GM12865 (cell line): ENCODE data around the gene SREBF1.

Experiments used
- DNase-seq: peaks from one replicate; pipeline ENCODE4 v3.0.0; 2010; ENCODE audit warnings: low read depth
- H3K4me3 ChIP-seq: 2 replicates; pipeline ENCODE4 v1.5.1; 2011; ENCODE audit warnings: mild to moderate bottlenecking, low read depth, low read length, control low read depth
- TF ChIP-seq, protein P1 (sequence below): IDR thresholded peaks from 2 replicates; pipeline ENCODE4 v1.5.1; 2011; ENCODE audit warnings: low read length, control low read depth, low read depth, inconsistent platforms; ENCODE audit not compliant: insufficient read depth; ENCODE audit errors: missing control alignments

The SREBF1 gene

DNA sequence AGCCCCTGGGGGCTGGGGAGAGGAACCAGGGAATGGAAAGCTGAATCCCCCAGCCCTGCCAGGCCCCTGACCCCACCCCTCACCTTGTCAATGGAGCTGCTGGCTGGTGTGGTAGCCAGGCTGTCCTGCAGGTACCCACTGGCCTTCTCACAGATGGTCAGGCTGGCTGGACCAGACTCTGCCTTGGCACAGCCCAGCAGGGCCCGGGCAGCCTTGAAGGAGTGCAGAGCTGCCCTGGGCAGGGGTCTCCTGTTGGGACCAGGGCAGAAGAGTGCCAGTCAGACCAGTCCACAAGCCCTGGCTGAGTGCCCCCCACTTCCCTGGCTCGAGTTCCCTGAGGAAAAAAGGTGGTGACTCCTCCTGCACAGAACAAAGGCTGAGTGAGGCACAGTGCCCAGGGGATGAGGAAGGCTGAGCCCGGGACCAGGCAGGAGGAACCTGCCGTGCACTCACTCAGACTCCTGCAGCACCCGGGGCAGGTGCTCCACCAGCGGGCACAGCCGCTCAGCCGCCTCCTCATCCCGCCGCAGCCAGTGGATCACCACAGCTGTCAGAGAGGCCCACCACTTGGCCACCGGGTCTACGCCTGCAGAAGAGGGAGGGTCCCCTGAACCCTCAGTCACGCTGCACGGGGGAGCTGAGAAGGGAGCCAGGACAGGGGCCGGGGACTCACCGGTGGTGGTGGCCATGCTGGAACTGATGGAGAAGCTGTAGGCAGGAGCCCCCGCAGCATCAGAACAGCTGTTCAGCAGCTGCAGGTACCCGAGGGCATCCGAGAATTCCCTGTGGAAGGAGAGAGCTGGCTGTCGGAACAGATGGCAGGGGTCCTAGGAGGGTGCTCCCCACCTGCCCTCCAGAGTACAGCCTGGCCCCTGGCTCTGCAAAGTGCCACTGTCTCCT, 22.4 kb downstream of the SREBF1 start:
- TF ChIP-seq, protein P1, sequence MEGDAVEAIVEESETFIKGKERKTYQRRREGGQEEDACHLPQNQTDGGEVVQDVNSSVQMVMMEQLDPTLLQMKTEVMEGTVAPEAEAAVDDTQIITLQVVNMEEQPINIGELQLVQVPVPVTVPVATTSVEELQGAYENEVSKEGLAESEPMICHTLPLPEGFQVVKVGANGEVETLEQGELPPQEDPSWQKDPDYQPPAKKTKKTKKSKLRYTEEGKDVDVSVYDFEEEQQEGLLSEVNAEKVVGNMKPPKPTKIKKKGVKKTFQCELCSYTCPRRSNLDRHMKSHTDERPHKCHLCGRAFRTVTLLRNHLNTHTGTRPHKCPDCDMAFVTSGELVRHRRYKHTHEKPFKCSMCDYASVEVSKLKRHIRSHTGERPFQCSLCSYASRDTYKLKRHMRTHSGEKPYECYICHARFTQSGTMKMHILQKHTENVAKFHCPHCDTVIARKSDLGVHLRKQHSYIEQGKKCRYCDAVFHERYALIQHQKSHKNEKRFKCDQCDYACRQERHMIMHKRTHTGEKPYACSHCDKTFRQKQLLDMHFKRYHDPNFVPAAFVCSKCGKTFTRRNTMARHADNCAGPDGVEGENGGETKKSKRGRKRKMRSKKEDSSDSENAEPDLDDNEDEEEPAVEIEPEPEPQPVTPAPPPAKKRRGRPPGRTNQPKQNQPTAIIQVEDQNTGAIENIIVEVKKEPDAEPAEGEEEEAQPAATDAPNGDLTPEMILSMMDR, result no peak
- no peak overlapping the region for H3K4me3 ChIP-seq
- no peak for DNase-seq

- no peak for DNase-seq
- TF ChIP-seq, protein P1, result no peak
- H3K4me3 ChIP-seq, result no peak overlapping the region
Measured at GRCh38 chr17:17813725-17814095, 23.1 kb downstream of the SREBF1 start.

DNA sequence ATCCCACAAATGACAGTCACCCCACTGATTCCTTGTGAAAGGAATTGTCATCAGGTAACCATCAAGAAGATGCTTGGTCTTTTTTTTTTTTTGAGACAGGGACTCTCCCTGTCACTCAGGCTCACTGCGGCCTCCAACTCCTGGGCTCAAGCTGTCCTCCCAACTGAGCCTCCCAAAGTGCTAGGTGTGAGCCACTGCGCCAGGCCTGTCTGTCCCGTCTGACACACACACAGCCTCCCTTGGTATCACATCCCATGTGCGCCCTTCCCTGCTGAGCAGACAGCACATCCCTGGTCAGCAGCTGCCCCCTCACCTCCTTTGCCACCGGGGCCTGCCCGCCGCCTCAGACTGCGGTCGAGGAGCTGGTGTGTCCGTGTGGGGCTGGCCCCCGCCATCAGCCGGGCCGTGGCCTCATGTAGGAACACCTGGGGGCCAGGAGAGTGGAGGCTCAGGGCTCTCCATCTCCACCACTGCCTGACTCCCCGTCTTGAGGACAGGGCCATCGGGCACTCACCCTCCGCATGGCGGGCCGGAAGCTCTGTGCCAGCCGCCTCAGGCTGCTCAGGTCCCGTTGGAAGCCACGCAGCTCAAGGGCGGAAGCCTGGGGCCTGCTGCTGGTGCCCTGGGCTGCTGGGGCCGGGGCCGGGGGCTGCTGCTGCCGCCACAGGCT, 23.6 kb downstream of the SREBF1 start:
- no peak for DNase-seq
- no peak overlapping the region for H3K4me3 ChIP-seq
- TF ChIP-seq, protein P1, result no peak

GRCh38 chr17:17812211-17813054, 24.4 kb downstream of the SREBF1 start:
- TF ChIP-seq, protein P1, result peak; percentile 97
- peak; percentile 79 for DNase-seq
- H3K4me3 ChIP-seq, result no peak overlapping the region

DNA sequence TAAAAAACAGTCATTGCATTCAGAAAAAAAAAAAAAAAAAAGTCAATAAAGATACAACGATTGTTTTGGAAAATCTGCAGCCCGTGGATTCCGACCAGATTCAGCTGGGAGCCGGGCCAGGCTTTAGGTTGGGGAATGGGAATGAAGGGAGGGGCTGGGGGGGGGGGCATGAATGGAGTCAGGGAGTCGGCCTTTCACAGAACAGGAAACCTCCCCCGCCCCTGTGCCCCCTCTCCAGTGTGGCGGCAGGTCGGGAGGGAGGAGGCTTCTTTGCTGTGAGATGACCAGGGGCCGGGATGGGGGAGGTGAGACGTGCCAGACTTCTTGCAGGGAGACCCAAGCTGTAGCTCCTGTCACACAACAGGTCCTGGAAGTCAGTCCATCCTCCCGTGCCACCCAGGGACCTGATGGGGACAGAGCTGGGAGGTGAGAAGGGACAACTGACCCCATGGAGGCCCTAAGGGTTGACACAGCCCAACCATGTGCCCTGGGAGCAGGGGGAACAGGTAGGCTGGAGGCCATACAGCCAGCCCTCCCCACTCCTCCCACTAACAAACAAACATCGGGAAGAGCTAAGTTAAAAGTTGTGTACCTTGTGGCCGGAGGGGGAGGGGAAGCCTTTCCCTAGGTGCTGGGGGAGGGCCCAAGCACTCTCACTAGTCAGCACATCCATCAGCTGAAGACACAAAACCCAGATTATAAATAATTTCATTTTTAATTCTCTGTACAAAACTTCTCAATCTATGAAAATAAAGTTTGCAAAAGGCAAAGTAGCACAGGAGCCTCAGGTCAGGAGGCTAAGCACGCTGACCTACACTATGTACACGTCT, 25.2 kb downstream of the SREBF1 start:
- H3K4me3 ChIP-seq, result no peak overlapping the region
- DNase-seq, result no peak
- TF ChIP-seq, protein P1, result no peak

DNA sequence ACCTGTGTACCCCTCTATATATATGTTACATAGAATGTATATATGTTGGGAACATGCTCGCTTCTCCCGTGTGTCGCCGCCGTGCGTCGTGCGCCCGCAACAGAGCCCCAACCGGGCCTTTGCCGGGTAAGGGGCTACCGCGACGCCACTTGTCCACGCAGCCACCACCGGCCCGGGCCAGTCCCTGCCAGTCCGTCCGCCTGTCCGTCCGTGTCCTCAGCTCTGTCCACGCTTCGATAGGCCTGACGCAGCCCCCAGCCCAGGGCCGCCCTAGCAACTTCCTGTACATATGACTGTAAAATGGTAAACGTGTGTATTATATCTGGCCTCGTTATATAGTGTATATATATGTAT, 25.9 kb downstream of the SREBF1 start:
- no peak overlapping the region for H3K4me3 ChIP-seq
- TF ChIP-seq, protein P1, result no peak
- no peak for DNase-seq
